Brain microvascular endothelial cell (primary cell): Measurements from ENCODE around the gene CHKA.

Source experiments
- DNase-seq: peaks from one replicate; pipeline ENCODE4 v3.0.0-alpha.2; 2020
- H3K27ac ChIP-seq: fragments of 250-450 bp; sonication (Bioruptor Pico); 2 replicates; pipeline ENCODE4 v1.5.1; 2020; ENCODE audit warnings: mild to moderate bottlenecking, moderate library complexity
- H3K27me3 ChIP-seq: fragments of 250-450 bp; sonication (Bioruptor Pico); replicated peaks from 2 replicates; pipeline ENCODE4 v1.5.1; 2020; ENCODE audit warnings: mild to moderate bottlenecking
- H3K36me3 ChIP-seq: fragments of 250-450 bp; sonication (Bioruptor Pico); replicated peaks from 2 replicates; pipeline ENCODE4 v1.5.1; 2020; ENCODE audit warnings: mild to moderate bottlenecking
- H3K4me3 ChIP-seq: 2 replicates; pipeline ENCODE4 v1.5.1; 2011; ENCODE audit warnings: low read depth, mild to moderate bottlenecking, control low read depth, low read length, moderate library complexity
- in situ Hi-C: cut with HindIII; loops from 2 replicates; pipeline ENCODE4 v1.10.0; 2017; ENCODE audit warnings: low sequenced_read_pairs, low pct_ligation_motif_present
- TF ChIP-seq, protein P1 (sequence below): IDR thresholded peaks from 2 replicates; pipeline ENCODE4 v1.5.1; 2011; ENCODE audit warnings: low read depth, mild to moderate bottlenecking, moderate library complexity, low read length, control low read depth, inconsistent platforms; ENCODE audit errors: missing control alignments

The CHKA gene

DNA sequence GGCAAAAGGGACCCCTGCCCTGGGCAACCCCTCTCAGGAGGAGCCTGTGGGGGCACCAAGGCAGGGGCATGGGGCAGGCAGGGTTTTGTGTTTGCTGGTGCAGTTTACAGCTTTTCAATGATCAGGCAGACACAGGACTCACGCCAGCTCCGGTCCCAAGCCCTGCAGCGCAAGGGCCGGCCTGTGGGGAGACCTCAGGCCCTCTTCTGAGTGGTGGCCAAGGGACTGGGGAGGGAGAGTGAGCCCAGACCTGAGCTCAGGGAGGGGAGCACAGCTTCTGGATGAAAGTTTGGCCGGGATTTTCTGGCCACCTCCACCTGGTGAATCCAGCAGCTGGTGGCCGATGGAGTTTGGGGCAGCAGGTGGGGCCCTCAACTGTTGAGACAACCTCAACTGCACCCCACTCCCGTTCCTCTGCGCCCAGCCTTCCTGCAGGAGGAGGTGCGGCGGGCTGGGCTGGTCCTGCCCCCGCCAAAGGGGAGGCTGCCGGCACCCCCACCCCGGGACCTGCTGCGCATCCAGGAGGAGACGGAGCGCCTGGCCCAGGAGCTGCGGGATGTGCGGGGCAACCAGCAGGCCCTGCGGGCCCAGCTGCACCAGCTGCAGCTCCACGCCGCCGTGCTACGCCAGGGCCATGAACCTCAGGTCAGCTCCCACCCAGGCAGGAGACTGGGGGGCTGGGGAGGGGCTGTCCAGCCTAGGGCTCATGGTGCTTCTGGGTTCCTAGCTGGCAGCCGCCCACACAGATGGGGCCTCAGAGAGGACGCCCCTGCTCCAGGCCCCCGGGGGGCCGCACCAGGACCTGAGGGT, 78.8 kb downstream of the CHKA start:
- DNase-seq, result no peak
- Histone ChIP-seq H3K27ac (peak overlapping the region; percentile 82), H3K27me3 (no peaks in the 10 kb centered on the region), H3K36me3 (peaks cover 45% of the 10 kb centered on the region), H3K4me3 (no peak overlapping the region)
- in situ Hi-C loops, result no loop called here
- TF ChIP-seq, protein P1, sequence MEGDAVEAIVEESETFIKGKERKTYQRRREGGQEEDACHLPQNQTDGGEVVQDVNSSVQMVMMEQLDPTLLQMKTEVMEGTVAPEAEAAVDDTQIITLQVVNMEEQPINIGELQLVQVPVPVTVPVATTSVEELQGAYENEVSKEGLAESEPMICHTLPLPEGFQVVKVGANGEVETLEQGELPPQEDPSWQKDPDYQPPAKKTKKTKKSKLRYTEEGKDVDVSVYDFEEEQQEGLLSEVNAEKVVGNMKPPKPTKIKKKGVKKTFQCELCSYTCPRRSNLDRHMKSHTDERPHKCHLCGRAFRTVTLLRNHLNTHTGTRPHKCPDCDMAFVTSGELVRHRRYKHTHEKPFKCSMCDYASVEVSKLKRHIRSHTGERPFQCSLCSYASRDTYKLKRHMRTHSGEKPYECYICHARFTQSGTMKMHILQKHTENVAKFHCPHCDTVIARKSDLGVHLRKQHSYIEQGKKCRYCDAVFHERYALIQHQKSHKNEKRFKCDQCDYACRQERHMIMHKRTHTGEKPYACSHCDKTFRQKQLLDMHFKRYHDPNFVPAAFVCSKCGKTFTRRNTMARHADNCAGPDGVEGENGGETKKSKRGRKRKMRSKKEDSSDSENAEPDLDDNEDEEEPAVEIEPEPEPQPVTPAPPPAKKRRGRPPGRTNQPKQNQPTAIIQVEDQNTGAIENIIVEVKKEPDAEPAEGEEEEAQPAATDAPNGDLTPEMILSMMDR, result peak; percentile 2

DNA sequence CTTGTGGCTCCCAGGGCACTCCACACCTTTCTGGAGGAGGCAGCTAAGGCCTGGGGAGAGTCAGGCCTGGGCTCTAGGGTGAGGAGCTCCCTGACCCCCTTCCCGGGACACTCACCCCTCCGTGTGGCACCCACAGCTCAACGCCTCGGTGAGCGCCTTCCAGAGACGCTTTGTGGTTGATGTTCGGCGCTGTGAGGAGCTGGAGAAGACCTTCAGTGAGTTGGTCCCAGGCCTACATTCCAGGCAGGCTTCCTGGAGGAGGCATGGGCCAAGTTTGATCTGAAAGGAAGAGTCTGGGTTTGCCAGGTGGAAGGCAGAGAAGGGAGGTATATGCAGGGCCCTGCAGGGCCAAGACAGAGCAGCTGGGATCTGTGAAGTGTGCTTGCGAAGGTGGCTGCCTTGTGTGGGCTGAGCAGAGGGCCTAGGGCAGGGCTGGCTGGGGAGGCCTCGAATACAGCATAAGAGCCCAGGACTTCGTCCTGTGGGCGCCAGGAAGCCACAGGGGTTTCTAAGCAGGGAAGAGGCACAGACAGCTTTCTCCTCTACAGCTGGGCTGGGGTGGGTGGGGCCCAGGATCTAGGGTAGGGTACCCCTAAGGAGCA, 79.5 kb downstream of the CHKA start:
- DNase-seq, result no peak
- TF ChIP-seq, protein P1, result no peak
- Histone ChIP-seq H3K4me3 (no peak overlapping the region), H3K27me3 (no peaks in the 10 kb centered on the region), H3K27ac (no peak overlapping the region), H3K36me3 (peaks cover 43% of the 10 kb centered on the region)
- in situ Hi-C loops, result no loop called here

DNA sequence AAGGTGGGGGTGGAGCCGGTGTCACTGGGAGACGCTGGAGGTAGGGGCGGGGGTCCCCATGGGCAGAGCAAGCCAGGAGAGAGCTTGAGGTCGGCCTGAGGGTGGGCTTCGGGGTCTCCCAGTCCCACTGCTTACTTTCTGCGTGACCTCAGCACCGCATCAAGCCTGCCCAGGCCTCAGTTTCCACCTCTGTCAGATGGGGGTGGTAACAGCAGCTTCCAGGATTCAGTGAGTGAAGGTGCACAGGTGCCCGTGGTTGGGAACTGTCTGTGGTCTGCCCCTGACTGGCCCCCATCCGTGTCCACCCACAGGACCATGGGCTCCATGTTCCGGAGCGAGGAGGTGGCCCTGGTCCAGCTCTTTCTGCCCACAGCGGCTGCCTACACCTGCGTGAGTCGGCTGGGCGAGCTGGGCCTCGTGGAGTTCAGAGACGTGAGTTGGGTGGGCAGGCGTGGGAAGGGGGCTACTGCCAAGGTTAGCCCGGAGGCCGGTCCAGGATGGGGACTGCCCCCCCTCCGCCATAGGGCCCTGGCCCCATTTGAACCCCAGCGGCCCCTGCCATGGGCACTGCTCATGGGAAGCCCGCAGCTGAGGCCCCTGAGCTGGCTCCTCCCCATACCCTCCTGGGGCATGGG, 80.1 kb downstream of the CHKA start:
- H3K27ac ChIP-seq, result peak overlapping the region; percentile 75
- H3K27me3 ChIP-seq, result no peaks in the 10 kb centered on the region
- in situ Hi-C loops, result no loop called here
- peak overlapping the region; percentile 68 for H3K4me3 ChIP-seq
- TF ChIP-seq, protein P1, result no peak
- H3K36me3 ChIP-seq, result peaks cover 37% of the 10 kb centered on the region
- no peak for DNase-seq

DNA sequence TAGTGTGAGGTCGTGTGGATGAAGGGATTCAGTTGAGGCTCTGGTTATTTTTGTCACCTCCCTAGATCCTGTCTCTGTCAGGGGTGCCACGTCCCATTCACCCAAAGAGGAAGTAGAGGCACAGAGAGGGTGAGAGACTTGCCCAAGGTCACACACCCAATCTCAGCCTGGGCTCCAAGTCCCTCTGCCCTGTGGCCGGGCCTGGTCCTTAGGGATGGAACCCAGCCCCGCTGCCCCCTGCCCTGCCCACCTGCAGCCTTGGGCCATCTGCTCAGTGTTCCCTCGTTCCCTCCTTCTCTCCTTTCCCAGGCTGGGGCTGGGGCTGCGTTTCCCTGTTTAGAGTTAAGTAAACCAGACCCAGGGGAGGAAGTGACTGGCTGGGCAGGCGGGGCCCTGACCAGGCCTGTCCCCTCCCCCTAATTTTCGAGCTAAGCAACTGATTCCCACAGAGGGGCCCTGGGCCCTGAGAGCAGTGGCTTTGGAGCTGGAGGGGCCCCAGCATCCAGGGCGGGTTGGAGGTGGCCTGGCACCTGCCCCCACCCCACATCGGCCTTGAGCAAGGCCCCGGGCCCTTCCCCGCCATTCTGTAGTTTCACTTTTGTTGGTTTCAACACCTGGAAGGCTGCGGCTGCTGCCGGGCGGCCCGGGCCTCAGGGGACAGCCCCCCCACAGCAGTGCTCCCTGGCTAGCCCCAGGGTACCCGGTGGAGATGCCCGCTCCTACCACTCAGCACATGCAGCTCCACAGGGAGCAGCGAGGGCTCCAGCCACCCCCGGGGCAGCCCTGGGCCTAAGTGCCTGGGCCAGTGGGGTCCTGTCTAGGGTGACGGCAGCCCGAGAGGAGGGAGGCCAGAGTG, 80.9 kb downstream of the CHKA start:
- H3K4me3 ChIP-seq, result peak overlapping the region; percentile 68
- H3K27ac ChIP-seq, result peak overlapping the region; percentile 75
- no peaks in the 10 kb centered on the region for H3K27me3 ChIP-seq
- peak; percentile 45 for DNase-seq
- in situ Hi-C loops, result no loop called here
- H3K36me3 ChIP-seq, result peaks cover 31% of the 10 kb centered on the region
- TF ChIP-seq, protein P1, result no peak

DNA sequence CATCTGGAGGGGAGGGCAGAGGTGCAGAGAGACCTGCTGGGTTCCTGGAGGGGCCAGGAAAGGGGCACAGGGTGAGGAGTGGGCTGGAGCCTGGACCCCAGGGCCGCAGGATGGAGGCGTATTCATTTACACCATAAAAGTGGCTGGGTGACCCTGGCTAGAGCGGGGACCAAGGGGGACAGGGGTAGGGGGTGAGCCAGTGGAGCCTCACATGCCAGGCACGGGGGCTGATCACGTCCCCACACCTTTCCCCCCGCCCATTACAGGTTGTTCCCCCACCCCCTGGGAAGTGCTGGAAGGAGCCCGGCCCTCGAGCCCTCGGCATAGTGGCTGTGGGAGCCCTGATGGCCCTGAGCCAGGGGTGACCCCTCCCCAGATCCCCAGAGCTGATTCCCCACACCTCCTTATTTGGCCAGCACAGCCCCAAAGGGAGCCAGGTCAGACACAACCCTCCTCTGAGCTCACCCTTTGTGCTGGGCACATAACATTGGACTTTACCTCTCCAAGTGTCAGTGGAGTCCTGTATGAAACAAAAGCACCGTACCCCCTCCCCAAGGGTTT, 81.6 kb downstream of the CHKA start:
- Histone ChIP-seq H3K36me3 (peaks cover 24% of the 10 kb centered on the region), H3K27me3 (no peaks in the 10 kb centered on the region), H3K27ac (peak overlapping the region; percentile 75), H3K4me3 (peak overlapping the region; percentile 68)
- in situ Hi-C loops, result no loop called here
- no peak for DNase-seq
- TF ChIP-seq, protein P1, result no peak
